Parathyroid adenoma (tissue), 2 donors: ENCODE data around the gene INAVA.
"Not testable (repeated sequence)": the region's sequence is repeated elsewhere in the genome, so short reads cannot be mapped to it uniquely, and the experiment has no call there.

Source experiments
- H2AFZ ChIP-seq: fragments of 300-600 bp; sonication (generic); one replicate; pipeline ENCODE4 v1.7.0; 2017; ENCODE audit warnings: antibody characterized with exemption, mild to moderate bottlenecking
- H3K27ac ChIP-seq: fragments of 300-600 bp; sonication (generic); one replicate; pipeline ENCODE4 v1.7.0; 2017
- H3K27me3 ChIP-seq: fragments of 300-600 bp; sonication (generic); one replicate; pipeline ENCODE4 v1.7.0; 2017; ENCODE audit warnings: low read length; ENCODE audit not compliant: control insufficient read depth, insufficient read depth
- H3K36me3 ChIP-seq: fragments of 300-600 bp; sonication (generic); one replicate; pipeline ENCODE4 v1.7.0; 2017; ENCODE audit warnings: low read length; ENCODE audit not compliant: control insufficient read depth, insufficient read depth
- H3K4me1 ChIP-seq: fragments of 300-600 bp; sonication (generic); one replicate; pipeline ENCODE4 v1.7.0; 2017; ENCODE audit warnings: control low read depth
- H3K4me2 ChIP-seq: fragments of 300-600 bp; sonication (generic); one replicate; pipeline ENCODE4 v1.7.0; 2017; ENCODE audit warnings: low read length
- H3K4me3 ChIP-seq: fragments of 300-600 bp; sonication (generic); one replicate; pipeline ENCODE4 v1.7.0; 2017; ENCODE audit warnings: low read depth, low read length
- H3K79me2 ChIP-seq: fragments of 300-600 bp; sonication (generic); one replicate; pipeline ENCODE4 v1.7.0; 2017; ENCODE audit warnings: control low read depth
- H3K9ac ChIP-seq: fragments of 300-600 bp; sonication (generic); one replicate; pipeline ENCODE4 v1.7.0; 2017; ENCODE audit warnings: mild to moderate bottlenecking
- H3K9me3 ChIP-seq: fragments of 300-600 bp; sonication (generic); one replicate; pipeline ENCODE4 v1.7.0; 2017; ENCODE audit warnings: low read length; ENCODE audit not compliant: control insufficient read depth
- TF ChIP-seq, protein P1 (sequence below): fragments of 300-600 bp; sonication (generic); IDR thresholded peaks from one replicate; pipeline ENCODE4 v1.7.0; 2017; ENCODE audit warnings: antibody characterized with exemption, mild to moderate bottlenecking
- donor health status: primary hyperparathyroidism.

INAVA gene

DNA sequence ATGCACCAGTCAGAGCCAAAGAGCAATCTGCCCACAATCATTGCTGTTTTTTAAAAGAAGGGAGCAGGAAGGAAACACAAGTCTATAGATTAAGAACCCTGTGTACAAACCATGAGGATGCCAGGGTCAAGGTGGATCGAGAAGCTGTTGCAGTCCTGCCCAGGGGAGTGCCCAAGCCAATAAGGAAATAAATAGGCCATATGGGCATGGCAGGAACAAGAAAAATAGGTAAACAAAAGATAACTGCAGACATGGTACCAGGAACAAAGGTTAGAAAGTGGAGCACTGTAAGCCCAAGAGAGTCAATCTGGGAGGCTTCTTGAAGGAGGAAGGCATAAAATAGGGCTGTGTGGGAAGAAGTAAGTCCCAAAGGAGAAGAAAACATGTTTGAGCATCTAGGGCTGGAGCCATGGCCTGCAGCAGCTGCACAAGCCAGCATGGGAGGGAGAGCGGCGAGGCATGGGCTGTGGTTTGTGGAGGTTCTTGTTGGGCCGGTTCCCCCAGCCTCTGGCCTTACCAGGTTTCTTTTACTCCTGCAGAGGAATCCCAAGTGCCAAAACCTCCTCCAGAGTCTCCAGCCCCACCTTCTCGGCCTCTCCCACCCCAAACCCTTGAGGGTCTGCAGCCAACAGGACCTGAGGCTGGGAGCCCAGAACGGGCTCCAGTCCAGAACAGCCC is 13.6 kb downstream of the INAVA start:
- Histone ChIP-seq H3K4me2 (no peak overlapping the region), H3K79me2 (no peaks in the 10 kb centered on the region), H3K4me3 (no peak overlapping the region), H3K4me1 (no peaks in the 10 kb centered on the region), H3K27me3 (no peaks in the 10 kb centered on the region), H3K9me3 (no peaks in the 10 kb centered on the region), H2AFZ (no peak overlapping the region), H3K9ac (no peak overlapping the region), H3K27ac (no peak overlapping the region), H3K36me3 (no peaks in the 10 kb centered on the region)
- TF ChIP-seq, protein P1, sequence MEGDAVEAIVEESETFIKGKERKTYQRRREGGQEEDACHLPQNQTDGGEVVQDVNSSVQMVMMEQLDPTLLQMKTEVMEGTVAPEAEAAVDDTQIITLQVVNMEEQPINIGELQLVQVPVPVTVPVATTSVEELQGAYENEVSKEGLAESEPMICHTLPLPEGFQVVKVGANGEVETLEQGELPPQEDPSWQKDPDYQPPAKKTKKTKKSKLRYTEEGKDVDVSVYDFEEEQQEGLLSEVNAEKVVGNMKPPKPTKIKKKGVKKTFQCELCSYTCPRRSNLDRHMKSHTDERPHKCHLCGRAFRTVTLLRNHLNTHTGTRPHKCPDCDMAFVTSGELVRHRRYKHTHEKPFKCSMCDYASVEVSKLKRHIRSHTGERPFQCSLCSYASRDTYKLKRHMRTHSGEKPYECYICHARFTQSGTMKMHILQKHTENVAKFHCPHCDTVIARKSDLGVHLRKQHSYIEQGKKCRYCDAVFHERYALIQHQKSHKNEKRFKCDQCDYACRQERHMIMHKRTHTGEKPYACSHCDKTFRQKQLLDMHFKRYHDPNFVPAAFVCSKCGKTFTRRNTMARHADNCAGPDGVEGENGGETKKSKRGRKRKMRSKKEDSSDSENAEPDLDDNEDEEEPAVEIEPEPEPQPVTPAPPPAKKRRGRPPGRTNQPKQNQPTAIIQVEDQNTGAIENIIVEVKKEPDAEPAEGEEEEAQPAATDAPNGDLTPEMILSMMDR, result no peak

DNA sequence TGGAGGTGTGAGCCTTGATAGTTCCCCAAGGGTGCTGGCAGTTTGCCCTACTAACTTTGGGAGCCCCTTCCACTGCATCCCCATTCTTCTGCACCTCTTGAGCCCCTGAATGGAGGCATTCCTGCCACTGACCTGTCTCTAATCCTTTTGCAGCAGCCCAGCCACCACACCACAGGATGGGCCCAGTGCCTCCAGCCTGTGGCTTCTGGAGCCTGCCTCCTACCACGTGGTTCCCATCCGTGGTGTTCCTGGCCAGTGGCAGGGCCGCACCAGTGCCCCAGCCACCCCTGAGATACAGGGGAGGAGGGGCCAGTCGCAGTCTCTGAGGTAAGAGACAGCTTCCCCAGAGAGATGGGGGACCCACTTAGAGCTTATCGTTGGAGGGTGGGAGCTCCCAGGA is 14.4 kb downstream of the INAVA start:
- H3K4me3 ChIP-seq, result no peak overlapping the region
- TF ChIP-seq, protein P1, result no peak
- H3K9me3 ChIP-seq, result no peaks in the 10 kb centered on the region
- no peak overlapping the region for H3K9ac ChIP-seq
- no peak overlapping the region for H2AFZ ChIP-seq
- no peaks in the 10 kb centered on the region for H3K27me3 ChIP-seq
- H3K27ac ChIP-seq, result no peak overlapping the region
- no peak overlapping the region for H3K4me2 ChIP-seq
- H3K36me3 ChIP-seq, result no peaks in the 10 kb centered on the region
- H3K4me1 ChIP-seq, result no peaks in the 10 kb centered on the region
- no peaks in the 10 kb centered on the region for H3K79me2 ChIP-seq

DNA sequence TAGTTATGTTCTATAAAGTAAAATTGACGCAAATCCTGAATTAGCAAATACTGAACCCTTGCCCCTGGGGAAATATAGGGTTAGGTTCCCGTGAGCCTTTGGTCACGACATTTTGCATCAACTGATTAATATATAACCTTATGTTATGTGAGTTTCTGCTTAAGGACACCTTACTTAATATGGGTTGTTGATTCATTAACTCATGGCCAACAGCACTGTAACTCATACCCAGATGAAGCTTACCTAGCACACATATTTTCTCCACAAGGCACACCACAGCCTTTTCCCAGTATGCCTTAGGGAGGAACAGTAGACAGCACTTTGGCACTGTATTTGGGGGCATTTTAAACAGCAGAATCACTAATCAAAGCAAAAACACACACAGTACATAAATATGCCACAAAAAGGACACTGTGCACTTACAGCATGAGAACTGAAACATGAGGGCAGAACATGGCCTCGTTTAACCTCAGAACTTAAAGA is 15.1 kb downstream of the INAVA start:
- H3K4me1 ChIP-seq, result no peaks in the 10 kb centered on the region
- H3K27me3 ChIP-seq, result no peaks in the 10 kb centered on the region
- H3K4me2 ChIP-seq, result no peak overlapping the region
- H3K79me2 ChIP-seq, result no peaks in the 10 kb centered on the region
- no peaks in the 10 kb centered on the region for H3K36me3 ChIP-seq
- TF ChIP-seq, protein P1, result no peak
- no peak overlapping the region for H3K27ac ChIP-seq
- no peaks in the 10 kb centered on the region for H3K9me3 ChIP-seq
- H2AFZ ChIP-seq, result no peak overlapping the region
- no peak overlapping the region for H3K9ac ChIP-seq
- no peak overlapping the region for H3K4me3 ChIP-seq

DNA sequence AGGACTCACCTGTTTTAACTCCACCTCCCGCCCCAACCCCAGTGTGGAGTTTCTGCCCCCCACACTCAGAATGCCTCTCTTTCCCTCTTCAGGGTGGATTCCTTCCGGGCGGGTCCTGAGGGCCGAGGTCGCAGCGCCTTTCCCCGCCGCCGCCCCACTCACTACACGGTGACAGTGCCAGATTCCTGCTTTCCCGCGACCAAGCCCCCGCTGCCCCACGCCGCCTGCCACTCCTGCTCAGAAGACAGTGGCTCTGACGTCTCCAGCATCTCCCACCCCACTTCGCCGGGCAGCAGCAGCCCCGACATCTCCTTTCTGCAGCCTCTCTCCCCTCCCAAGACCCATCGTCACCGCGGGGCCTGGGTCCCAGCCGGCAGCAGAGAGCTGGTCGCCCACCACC is 16.7 kb downstream of the INAVA start:
- H3K4me1 ChIP-seq, result no peaks in the 10 kb centered on the region
- H3K4me2 ChIP-seq, result no peak overlapping the region

DNA sequence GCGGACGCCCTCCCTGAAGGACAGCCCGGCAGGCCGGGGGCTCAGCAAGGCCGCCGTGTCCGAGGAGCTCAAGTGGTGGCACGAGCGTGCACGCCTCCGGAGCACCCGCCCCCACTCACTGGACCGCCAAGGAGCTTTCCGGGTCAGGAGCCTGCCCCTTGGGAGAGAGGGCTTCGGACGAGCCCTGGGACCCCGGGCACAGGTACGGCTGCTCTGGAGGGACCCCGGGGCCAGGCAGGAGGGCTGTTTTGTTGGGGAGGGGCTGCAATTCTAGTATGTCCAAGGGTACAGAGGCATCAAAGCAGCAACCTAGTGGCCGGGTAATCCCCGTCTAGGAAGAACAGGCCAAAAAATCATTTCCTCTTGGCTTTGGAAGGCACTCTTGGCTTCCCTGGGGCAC is 17.2 kb downstream of the INAVA start:
- H3K36me3 ChIP-seq, H3K4me3 ChIP-seq, H3K4me1 ChIP-seq, H3K79me2 ChIP-seq, H3K9ac ChIP-seq, H3K27me3 ChIP-seq, H3K9me3 ChIP-seq, H3K27ac ChIP-seq, H2AFZ ChIP-seq, H3K4me2 ChIP-seq: not testable (repeated sequence)

More for the DNA sequence above, 16.7 kb downstream of the INAVA start:
- no peaks in the 10 kb centered on the region for H3K27me3 ChIP-seq
- no peaks in the 10 kb centered on the region for H3K36me3 ChIP-seq
- H3K27ac ChIP-seq, result no peak overlapping the region
- H2AFZ ChIP-seq, result no peak overlapping the region
- H3K9ac ChIP-seq, result no peak overlapping the region
- H3K79me2 ChIP-seq, result no peaks in the 10 kb centered on the region
- TF ChIP-seq, protein P1, result no peak
- no peaks in the 10 kb centered on the region for H3K9me3 ChIP-seq
- H3K4me3 ChIP-seq, result no peak overlapping the region
